Gastroesophageal sphincter (tissue), 4 donors: ENCODE measurements around the gene TAS1R3. TPM values are rescaled to one million over a fixed set of nuclear protein-coding genes. Genes with fewer than 3 reads are reported as not detected.

Source experiments
- ATAC-seq: fragments of 150-250 bp; one replicate; pipeline ENCODE4 v1.9.1; 2016; ENCODE audit warnings: mild to moderate bottlenecking, moderate library complexity
- H3K27ac ChIP-seq, 4 donors: fragments of 200-600 bp; sonication (generic) in 3 of 4; 1 replicate in 3 of 4; 2 replicates in 1 of 4; pipeline ENCODE4 v1.5.1; 2016 to 2019
- H3K27me3 ChIP-seq: fragments of 200-600 bp; sonication (generic); one replicate; pipeline ENCODE4 v1.5.1; 2019
- H3K36me3 ChIP-seq, 2 donors: fragments of 200-600 bp; sonication (generic); one replicate each; pipeline ENCODE4 v1.5.1; 2019; ENCODE audit warnings: control low read depth in 1 of 2
- H3K4me1 ChIP-seq, 3 donors: fragments of 200-600 bp; sonication (generic); 1 replicate in 2 of 3; 2 replicates in 1 of 3; pipeline ENCODE4 v1.5.1; 2016 to 2019; ENCODE audit warnings: control low read depth in 2 of 3
- H3K4me3 ChIP-seq, 2 donors: fragments of 200-600 bp; sonication (generic); one replicate each; pipeline ENCODE4 v1.5.1; 2019; ENCODE audit warnings: mild to moderate bottlenecking in 1 of 2, moderate library complexity in 1 of 2
- H3K9me3 ChIP-seq, 3 donors: fragments of 200-600 bp; sonication (generic); one replicate each; pipeline ENCODE4 v1.5.1; 2017 to 2019; ENCODE audit warnings: control low read depth in 2 of 3
- CTCF ChIP-seq, 4 experiments: fragments of 200-600 bp in 2 of 4; fragments of 450-650 bp in 2 of 4; sonication (generic) in 1 of 4; IDR thresholded peaks; one replicate each; pipeline ENCODE4 v1.5.1; 2017 to 2019; ENCODE audit warnings: antibody characterized with exemption in 4 of 4, mild to moderate bottlenecking in 2 of 4, moderate library complexity in 2 of 4
- EP300 ChIP-seq: sonication (generic); formaldehyde crosslinking; IDR thresholded peaks from one replicate; pipeline ENCODE4 v1.6.1; 2017; ENCODE audit warnings: antibody characterized with exemption, mild to moderate bottlenecking
- POLR2A ChIP-seq, 2 donors: fragments of 450-650 bp; IDR thresholded peaks; one replicate each; pipeline ENCODE4 v1.6.1; 2017; ENCODE audit warnings: antibody characterized with exemption in 2 of 2, mild to moderate bottlenecking in 2 of 2, moderate library complexity in 1 of 2
- POLR2AphosphoS5 ChIP-seq: sonication (generic); formaldehyde crosslinking; IDR thresholded peaks from one replicate; pipeline ENCODE4 v1.6.1; 2017; ENCODE audit warnings: antibody characterized with exemption
- WGBS, 2 donors: methylation state at CpG; one replicate each; pipeline ENCODE4 v1.1.5; 2018; ENCODE audit warnings: low coverage in 1 of 2; 5-methylcytosine and 5-hydroxymethylcytosine counted together
- total RNA-seq, 4 donors: library from RNA; depleted of rRNA; stranded (reverse); fragments of >200 nt; gene quantifications; one replicate each; pipeline ENCODE4 v1.1.0, GENCODE V29; 2016

TAS1R3 gene
- total RNA-seq, 4 donors from 2014 or later, result 0.12 to 0.54 (median 0.40) TPM; not detected in 1

- no CpG with 5 or more reads among the region's 28 CpGs for WGBS, 2 donors
- TF ChIP-seq CTCF (IDR thresholded peaks at IDR 0.05), result no peak
- no peak for TF ChIP-seq EP300
- no peak for TF ChIP-seq POLR2AphosphoS5
- no peak for TF ChIP-seq POLR2A (IDR thresholded peaks at IDR 0.05)
- Histone ChIP-seq H3K4me1 (peaks cover 0 to 38% (median 22%) of the 10 kb centered on the region in 3 donors), H3K27ac (no peak overlapping the region), H3K4me3 (no peak overlapping the region), H3K27me3 (no peaks in the 10 kb centered on the region), H3K36me3 (peaks cover 0 to 55% of the 10 kb centered on the region in 2 donors), H3K9me3 (no peaks in the 10 kb centered on the region)
- ATAC-seq, result no peak
Measured at GRCh38 chr1:1342061-1342562, 11.0 kb downstream of the TAS1R3 start.

GRCh38 chr1:1342584-1343115, 11.6 kb downstream of the TAS1R3 start:
- H3K4me3 ChIP-seq, result no peak overlapping the region
- WGBS, 2 donors, result no CpG with 5 or more reads among the region's 18 CpGs
- H3K27ac ChIP-seq, result no peak overlapping the region
- no peaks in the 10 kb centered on the region for H3K27me3 ChIP-seq
- no peak for TF ChIP-seq EP300
- TF ChIP-seq POLR2A (IDR thresholded peaks at IDR 0.05), result no peak
- TF ChIP-seq POLR2AphosphoS5, result no peak
- TF ChIP-seq CTCF (IDR thresholded peaks at IDR 0.05), result no peak
- no peak for ATAC-seq
- peaks cover 0 to 50% of the 10 kb centered on the region in 2 donors for H3K36me3 ChIP-seq
- H3K4me1 ChIP-seq, result peaks cover 0 to 44% (median 27%) of the 10 kb centered on the region in 3 donors
- H3K9me3 ChIP-seq, result no peaks in the 10 kb centered on the region

GRCh38 chr1:1343811-1344421, 12.8 kb downstream of the TAS1R3 start:
- H3K27ac ChIP-seq, result peak overlapping the region in 1 of 4 donors; percentile 60
- peaks cover 0 to 37% of the 10 kb centered on the region in 2 donors for H3K36me3 ChIP-seq
- no CpG with 5 or more reads among the region's 24 CpGs for WGBS, 2 donors
- no peaks in the 10 kb centered on the region for H3K27me3 ChIP-seq
- no peak overlapping the region for H3K4me3 ChIP-seq
- H3K9me3 ChIP-seq, result no peaks in the 10 kb centered on the region
- TF ChIP-seq POLR2AphosphoS5 (no peak), EP300 (no peak), CTCF (IDR thresholded peaks at IDR 0.05) (no peak), POLR2A (IDR thresholded peaks at IDR 0.05) (no peak)
- no peak for ATAC-seq
- peaks cover 0 to 54% (median 30%) of the 10 kb centered on the region in 3 donors for H3K4me1 ChIP-seq

- H3K27ac ChIP-seq, result peak overlapping the region in 2 of 4 donors; percentile 7 to 60
- peaks cover 0 to 28% of the 10 kb centered on the region in 2 donors for H3K36me3 ChIP-seq
- no peak for ATAC-seq
- H3K9me3 ChIP-seq, result no peaks in the 10 kb centered on the region
- no peak for TF ChIP-seq EP300
- TF ChIP-seq POLR2A (IDR thresholded peaks at IDR 0.05), result no peak
- TF ChIP-seq POLR2AphosphoS5, result no peak
- peak in 3 of 4 experiments; percentile 7 to 34 (median 27) for TF ChIP-seq CTCF (IDR thresholded peaks at IDR 0.05)
- no peak overlapping the region for H3K4me3 ChIP-seq
- peaks cover 0 to 54% (median 30%) of the 10 kb centered on the region in 3 donors for H3K4me1 ChIP-seq
- H3K27me3 ChIP-seq, result no peaks in the 10 kb centered on the region
- WGBS, 2 donors, result 40% methylated on average over 1 of the region's 15 CpGs; no CpG with 5 or more reads in 1 of the 2 donors
Measured at GRCh38 chr1:1344655-1345361, 13.7 kb downstream of the TAS1R3 start.
